B cell (primary cell): ENCODE results near the gene HDAC9. TPM values are rescaled to one million over a fixed set of nuclear protein-coding genes. Genes with fewer than 3 reads are reported as not detected.

Experiments used
- ATAC-seq: fragments of 200-7000 bp; cut with Tn5 transposase; one replicate; pipeline ENCODE4 v1.10.0; 2021; ENCODE audit warnings: low read depth, mild to moderate bottlenecking, moderate number of reproducible peaks, moderate library complexity
- CTCF ChIA-PET: fragments of 350-600 bp; sonication (Branson Sonifier 250); formaldehyde crosslinking; loops from one replicate; lab custom pipeline; 2021; ENCODE audit warnings: antibody characterized with exemption, inconsistent platforms; lab: Charles Lee
- POLR2A ChIA-PET: fragments of 350-600 bp; sonication (Branson Sonifier 250); formaldehyde crosslinking; loops from one replicate; lab custom pipeline; 2021; ENCODE audit warnings: antibody characterized with exemption; lab: Charles Lee
- DNase-seq: peaks from one replicate; pipeline ENCODE4 v3.0.0; 2013
- H2AFZ ChIP-seq: 2 replicates; pipeline ENCODE4 v1.6.1; 2012; ENCODE audit warnings: mild to moderate bottlenecking, low read depth, low read length; ENCODE audit not compliant: insufficient read depth, poor library complexity, severe bottlenecking
- H3K27ac ChIP-seq, 2 donors: 1 replicate in 1 of 2; 2 replicates in 1 of 2; pipeline ENCODE4 v1.5.1; 2012 to 2013; ENCODE audit warnings: low read length in 2 of 2, mild to moderate bottlenecking in 2 of 2, moderate library complexity in 1 of 2
- H3K27me3 ChIP-seq, 4 experiments: fragments of 200-600 bp in 1 of 4; sonication (generic) in 1 of 4; replicated peaks in 1 of 4; 1 replicate in 2 of 4; 2 replicates in 2 of 4; pipeline versions ENCODE4 v1.6.1 to v1.7.0; 2013 to 2016; ENCODE audit warnings: low read length in 3 of 4, mild to moderate bottlenecking in 2 of 4, mixed read lengths in 1 of 4, moderate library complexity in 1 of 4; ENCODE audit not compliant: insufficient read depth in 4 of 4, control insufficient read depth in 3 of 4; ENCODE audit errors: control extremely low read depth in 1 of 4
- H3K36me3 ChIP-seq, 2 experiments: replicated peaks in 1 of 2; 1 replicate in 1 of 2; 2 replicates in 1 of 2; pipeline versions ENCODE4 v1.6.1 to v1.7.1; 2013; ENCODE audit warnings: low read length in 1 of 2; ENCODE audit not compliant: insufficient read depth in 2 of 2, control insufficient read depth in 1 of 2; ENCODE audit errors: control extremely low read depth in 1 of 2, extremely low read depth in 1 of 2
- H3K4me1 ChIP-seq, 2 donors: fragments of 200-600 bp in 1 of 2; sonication (generic) in 1 of 2; 1 replicate in 1 of 2; 2 replicates in 1 of 2; pipeline versions ENCODE4 v1.5.1 to v1.6.1; 2013 to 2017; ENCODE audit warnings: low read length in 2 of 2; ENCODE audit not compliant: control insufficient read depth in 2 of 2, insufficient read depth in 2 of 2
- H3K4me2 ChIP-seq: replicated peaks from 2 replicates; pipeline ENCODE3; 2012; ENCODE audit warnings: mild to moderate bottlenecking, low read depth, low read length; ENCODE audit not compliant: poor library complexity, severe bottlenecking
- H3K4me3 ChIP-seq, 5 experiments: fragments of 200-600 bp in 1 of 5; sonication (generic) in 1 of 5; 1 replicate in 3 of 5; 2 replicates in 2 of 5; pipeline versions ENCODE4 v1.5.1 to v1.7.0; 2011 to 2016; ENCODE audit warnings: low read length in 4 of 5, mild to moderate bottlenecking in 4 of 5, low read depth in 2 of 5, control low read depth in 1 of 5, moderate library complexity in 1 of 5; ENCODE audit not compliant: insufficient read depth in 1 of 5; ENCODE audit errors: control extremely low read depth in 1 of 5, extremely low read depth in 1 of 5
- H3K79me2 ChIP-seq: fragments of 200-600 bp; sonication (generic); one replicate; pipeline ENCODE4 v1.6.0; 2016; ENCODE audit warnings: low read length; ENCODE audit not compliant: control insufficient read depth, insufficient read depth
- H3K9ac ChIP-seq: fragments of 200-600 bp; sonication (generic); 2 replicates; pipeline ENCODE4 v1.6.1; 2017; ENCODE audit warnings: mild to moderate bottlenecking, low read length, moderate library complexity
- H3K9me3 ChIP-seq, 3 donors: one replicate each; pipeline versions ENCODE4 v1.6.1 to v1.7.1; 2013; ENCODE audit warnings: low read length in 2 of 3; ENCODE audit not compliant: control insufficient read depth in 2 of 3, insufficient read depth in 1 of 3; ENCODE audit errors: control extremely low read depth in 1 of 3
- H4K20me1 ChIP-seq: 2 replicates; pipeline ENCODE4 v1.6.0; 2012; ENCODE audit warnings: mild to moderate bottlenecking, low read length; ENCODE audit not compliant: insufficient read depth, control insufficient read depth, poor library complexity, severe bottlenecking
- H3K27ac Mint-ChIP-seq: one replicate; pipeline ENCODE4 v1.8.0; 2021; ENCODE audit warnings: mixed read lengths
- H3K27me3 Mint-ChIP-seq: one replicate; pipeline ENCODE4 v1.8.0; 2021; ENCODE audit warnings: mixed read lengths
- H3K4me1 Mint-ChIP-seq: one replicate; pipeline ENCODE4 v1.8.0; 2021; ENCODE audit warnings: mixed read lengths
- H3K4me3 Mint-ChIP-seq: one replicate; pipeline ENCODE4 v1.8.0; 2021; ENCODE audit warnings: mixed read lengths
- H3K9me3 Mint-ChIP-seq: one replicate; pipeline ENCODE4 v1.8.0; 2022; ENCODE audit warnings: mixed read lengths; ENCODE audit not compliant: insufficient read depth
- CTCF ChIP-seq: fragments of 200-600 bp; IDR thresholded peaks from one replicate; pipeline ENCODE4 v1.8.0; 2022; ENCODE audit warnings: antibody characterized with exemption, mild to moderate bottlenecking
- EZH2 ChIP-seq: IDR thresholded peaks from 2 replicates; pipeline ENCODE4 v1.6.1; 2012; ENCODE audit warnings: borderline replicate concordance, low read depth, mild to moderate bottlenecking, moderate library complexity, low read length; ENCODE audit not compliant: insufficient read depth, poor library complexity, severe bottlenecking
- WGBS: methylation state at CpG from one replicate; pipeline ENCODE4 v1.1.5; 2013; ENCODE audit warnings: missing lambda C conversion rate; ENCODE audit not compliant: insufficient coverage; 5-methylcytosine and 5-hydroxymethylcytosine counted together
- intact Hi-C: fragments of 100-400 bp; cut with micrococcal nuclease; formaldehyde crosslinking; loops from one replicate; pipeline ENCODE4 v1.10.0; 2022
- polyA plus RNA-seq: library from polyadenylated mRNA; depleted of rRNA; stranded (reverse); fragments of >200 nt; gene quantifications from 2 replicates; pipeline ENCODE4 v1.2.3, GENCODE V29; 2012
- total RNA-seq, 2 donors: library from RNA; stranded (reverse); fragments of 120-200 nt in 1 of 2; gene quantifications; 1 replicate in 1 of 2; 2 replicates in 1 of 2; pipeline versions ENCODE4 v1.2.3 to v1.2.4, GENCODE V29; 2013 to 2022

HDAC9 gene
- total and polyA plus RNA-seq, 2 donors (not counting 1 experiment from before 2014, with no cell fraction given), result 49.1 to 64.8 TPM

DNA sequence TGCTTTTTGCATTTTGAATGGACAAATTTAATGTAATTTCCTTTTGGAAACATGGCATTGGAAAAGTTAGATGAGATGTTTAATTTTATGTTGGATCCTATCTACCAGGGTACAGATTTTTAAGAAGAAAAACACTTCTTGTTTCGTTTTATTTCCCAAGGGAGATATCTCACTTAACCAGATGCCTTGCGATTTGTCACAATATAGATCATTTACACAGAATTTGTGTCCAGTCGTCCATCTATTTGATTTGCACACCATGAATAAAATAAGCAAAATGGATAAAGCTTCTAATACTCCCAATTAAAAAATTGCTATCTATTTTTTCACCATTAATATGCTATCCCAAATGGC, 25.7 kb downstream of the HDAC9 start:
- peaks cover 32 to 50% of the 10 kb centered on the region in 2 donors for H3K4me1 ChIP-seq
- POLR2A ChIA-PET, result interaction anchor here (1.2 to 1.9 kb wide), 5 partner anchors 9 to 26 kb away, joined by 4 to 13 read pairs (median 9); partner anchors contain the start of gene HDAC9
- DNase-seq (peak; percentile 67), ATAC-seq (peak; percentile 37)
- H3K4me3 ChIP-seq, result peak overlapping the region in 4 of 5 experiments; percentile 8 to 66 (median 33)
- intact Hi-C loops, result no loop called here
- H3K27ac Mint-ChIP-seq, result peak overlapping the region; percentile 97
- H3K4me2 ChIP-seq, result peak overlapping the region; percentile 81
- no peaks in the 10 kb centered on the region for H3K27me3 Mint-ChIP-seq
- H3K36me3 ChIP-seq, result peaks cover 0 to 2% of the 10 kb centered on the region in 2 experiments
- 10% methylated on average over 2 of the region's 3 CpGs for WGBS
- H2AFZ ChIP-seq, result no peak overlapping the region
- H3K4me3 Mint-ChIP-seq, result peak overlapping the region; percentile 84
- H4K20me1 ChIP-seq, result no peaks in the 10 kb centered on the region
- H3K9me3 Mint-ChIP-seq, result no peaks in the 10 kb centered on the region
- no peak for TF ChIP-seq EZH2
- no peak for TF ChIP-seq CTCF
- H3K9me3 ChIP-seq, result no peaks in the 10 kb centered on the region
- peak overlapping the region; percentile 60 for H3K9ac ChIP-seq
- no peaks in the 10 kb centered on the region for H3K27me3 ChIP-seq
- CTCF ChIA-PET, result interaction anchor here (0.7 to 4.5 kb wide), 14 partner anchors 9 to 168 kb away, joined by 3 to 31 read pairs (median 4); partner anchors contain the start of gene HDAC9
- H3K4me1 Mint-ChIP-seq, result peaks cover 77% of the 10 kb centered on the region
- peaks cover 75% of the 10 kb centered on the region for H3K79me2 ChIP-seq
- peak overlapping the region; percentile 77 to 90 for H3K27ac ChIP-seq

- H3K36me3 ChIP-seq, result peaks cover 0 to 2% of the 10 kb centered on the region in 2 experiments
- WGBS, result 82% methylated on average over 2 of the region's 5 CpGs
- no peaks in the 10 kb centered on the region for H3K9me3 ChIP-seq
- H3K27ac ChIP-seq, result peak overlapping the region; percentile 52 to 90
- Mint-ChIP-seq H3K9me3 (no peaks in the 10 kb centered on the region), H3K27ac (peak overlapping the region; percentile 95), H3K4me1 (peaks cover 83% of the 10 kb centered on the region), H3K27me3 (no peaks in the 10 kb centered on the region), H3K4me3 (peak overlapping the region; percentile 73)
- no peaks in the 10 kb centered on the region for H4K20me1 ChIP-seq
- ATAC-seq, result peak; percentile 11
- no peaks in the 10 kb centered on the region for H3K27me3 ChIP-seq
- ChIA-PET CTCF (interaction anchor here (0.9 to 2.4 kb wide), 10 partner anchors 8 to 50 kb away, joined by 3 to 8 read pairs (median 4); partner anchors contain the start of gene HDAC9), POLR2A (interaction anchor here (0.8 to 1.9 kb wide), 4 partner anchors 10 to 45 kb away, joined by 4 to 9 read pairs (median 6); partner anchors contain the start of gene HDAC9)
- DNase-seq, result no peak
- H3K4me3 ChIP-seq, result peak overlapping the region in 1 of 5 experiments; percentile 66
- peak overlapping the region; percentile 3 for H3K9ac ChIP-seq
- peaks cover 79% of the 10 kb centered on the region for H3K79me2 ChIP-seq
- H3K4me1 ChIP-seq, result peaks cover 32 to 59% of the 10 kb centered on the region in 2 donors
- peak overlapping the region; percentile 81 for H3K4me2 ChIP-seq
- no peak for TF ChIP-seq EZH2
- no peak for TF ChIP-seq CTCF
- intact Hi-C loops, result no loop called here
- peak overlapping the region; percentile 30 for H2AFZ ChIP-seq
Measured at GRCh38 chr7:18521945-18522566, 26.5 kb downstream of the HDAC9 start.
